Activated T-cell treated with anti-CD3 and anti-CD28 coated beads, Interleukin-2, amount 50 U/mL, for 1 hour (primary cell): ENCODE data around the gene FRAS1.
"Not testable (repeated sequence)": the region's sequence is repeated elsewhere in the genome, so short reads cannot be mapped to it uniquely, and the experiment has no call there.

Experiments used
- DNase-seq: peaks from one replicate; pipeline ENCODE4 v3.0.0-alpha.2; 2020

FRAS1 gene

GRCh38 chr4:78058591-78059523 lies 1.7 kb downstream of the FRAS1 start:
- no peak for DNase-seq

GRCh38 chr4:78059524-78059889 lies 2.4 kb downstream of the FRAS1 start:
- DNase-seq: no peak

- DNase-seq: no peak
Measured at GRCh38 chr4:78059938-78060337, 2.8 kb downstream of the FRAS1 start.

- DNase-seq: no peak
Measured at GRCh38 chr4:78061939-78062570, 4.9 kb downstream of the FRAS1 start.

GRCh38 chr4:78065508-78066192 lies 8.5 kb downstream of the FRAS1 start:
- no peak for DNase-seq

- no peak for DNase-seq
Measured at GRCh38 chr4:78068481-78068880, 11.4 kb downstream of the FRAS1 start.

GRCh38 chr4:78069319-78069718 lies 12.2 kb downstream of the FRAS1 start:
- no peak for DNase-seq

- no peak for DNase-seq
Measured at GRCh38 chr4:78069859-78070258, 12.7 kb downstream of the FRAS1 start.

GRCh38 chr4:78070731-78071282 lies 13.7 kb downstream of the FRAS1 start:
- DNase-seq: no peak

GRCh38 chr4:78074759-78075158 lies 17.6 kb downstream of the FRAS1 start:
- DNase-seq: no peak

GRCh38 chr4:78075986-78076385 lies 18.9 kb downstream of the FRAS1 start:
- no peak for DNase-seq

- DNase-seq: no peak
Measured at GRCh38 chr4:78078101-78078500, 21.0 kb downstream of the FRAS1 start.

- no peak for DNase-seq
Measured at GRCh38 chr4:78079726-78080430, 22.8 kb downstream of the FRAS1 start.

GRCh38 chr4:78081541-78081940 lies 24.4 kb downstream of the FRAS1 start:
- DNase-seq: no peak

- DNase-seq: no peak
Measured at GRCh38 chr4:78083035-78083434, 25.9 kb downstream of the FRAS1 start.

- DNase-seq: no peak
Measured at GRCh38 chr4:78091534-78091933, 34.4 kb downstream of the FRAS1 start.

GRCh38 chr4:78092350-78092749 lies 35.2 kb downstream of the FRAS1 start:
- DNase-seq: not testable (repeated sequence)

- no peak for DNase-seq
Measured at GRCh38 chr4:78092850-78093249, 35.7 kb downstream of the FRAS1 start.

GRCh38 chr4:78095081-78095480 lies 38.0 kb downstream of the FRAS1 start:
- no peak for DNase-seq

- DNase-seq: no peak
Measured at GRCh38 chr4:78099058-78099457, 41.9 kb downstream of the FRAS1 start.

GRCh38 chr4:78100060-78100459 lies 42.9 kb downstream of the FRAS1 start:
- DNase-seq: no peak

- DNase-seq: no peak
Measured at GRCh38 chr4:78119698-78120097, 62.6 kb downstream of the FRAS1 start.
